HT-29 (cell line): ENCODE measurements around the gene DSG4. TPM values are rescaled to one million over a fixed set of nuclear protein-coding genes. Genes with fewer than 3 reads are reported as not detected.
"Not testable (repeated sequence)": the region's sequence is repeated elsewhere in the genome, so short reads cannot be mapped to it uniquely, and the experiment has no call there.

Experiments used
- DNase-seq: peaks from one replicate; pipeline ENCODE4 v3.0.0-alpha.2; 2015; ENCODE audit warnings: low spot score
- total RNA-seq: library from RNA; depleted of rRNA; stranded (reverse); fragments of >200 nt; shearing (Covaris generic); gene quantifications from 2 replicates; pipeline ENCODE4 v1.2.3, GENCODE V29; 2014; rRNA removed

The DSG4 gene, protein sequence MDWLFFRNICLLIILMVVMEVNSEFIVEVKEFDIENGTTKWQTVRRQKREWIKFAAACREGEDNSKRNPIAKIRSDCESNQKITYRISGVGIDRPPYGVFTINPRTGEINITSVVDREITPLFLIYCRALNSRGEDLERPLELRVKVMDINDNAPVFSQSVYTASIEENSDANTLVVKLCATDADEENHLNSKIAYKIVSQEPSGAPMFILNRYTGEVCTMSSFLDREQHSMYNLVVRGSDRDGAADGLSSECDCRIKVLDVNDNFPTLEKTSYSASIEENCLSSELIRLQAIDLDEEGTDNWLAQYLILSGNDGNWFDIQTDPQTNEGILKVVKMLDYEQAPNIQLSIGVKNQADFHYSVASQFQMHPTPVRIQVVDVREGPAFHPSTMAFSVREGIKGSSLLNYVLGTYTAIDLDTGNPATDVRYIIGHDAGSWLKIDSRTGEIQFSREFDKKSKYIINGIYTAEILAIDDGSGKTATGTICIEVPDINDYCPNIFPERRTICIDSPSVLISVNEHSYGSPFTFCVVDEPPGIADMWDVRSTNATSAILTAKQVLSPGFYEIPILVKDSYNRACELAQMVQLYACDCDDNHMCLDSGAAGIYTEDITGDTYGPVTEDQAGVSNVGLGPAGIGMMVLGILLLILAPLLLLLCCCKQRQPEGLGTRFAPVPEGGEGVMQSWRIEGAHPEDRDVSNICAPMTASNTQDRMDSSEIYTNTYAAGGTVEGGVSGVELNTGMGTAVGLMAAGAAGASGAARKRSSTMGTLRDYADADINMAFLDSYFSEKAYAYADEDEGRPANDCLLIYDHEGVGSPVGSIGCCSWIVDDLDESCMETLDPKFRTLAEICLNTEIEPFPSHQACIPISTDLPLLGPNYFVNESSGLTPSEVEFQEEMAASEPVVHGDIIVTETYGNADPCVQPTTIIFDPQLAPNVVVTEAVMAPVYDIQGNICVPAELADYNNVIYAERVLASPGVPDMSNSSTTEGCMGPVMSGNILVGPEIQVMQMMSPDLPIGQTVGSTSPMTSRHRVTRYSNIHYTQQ
- 0.03 and 0.38 TPM in 2 replicates for total RNA-seq

GRCh38 chr18:31376477-31376876, at the start of gene DSG4:
TSS of gene DSG4 (plus strand) at chr18:31376777. CDS start at chr18:31376912, 135 bp downstream.
- DNase-seq, result no peak

- no peak for DNase-seq
Measured at GRCh38 chr18:31329787-31330438, 46.7 kb upstream of the DSG4 start.

DNA sequence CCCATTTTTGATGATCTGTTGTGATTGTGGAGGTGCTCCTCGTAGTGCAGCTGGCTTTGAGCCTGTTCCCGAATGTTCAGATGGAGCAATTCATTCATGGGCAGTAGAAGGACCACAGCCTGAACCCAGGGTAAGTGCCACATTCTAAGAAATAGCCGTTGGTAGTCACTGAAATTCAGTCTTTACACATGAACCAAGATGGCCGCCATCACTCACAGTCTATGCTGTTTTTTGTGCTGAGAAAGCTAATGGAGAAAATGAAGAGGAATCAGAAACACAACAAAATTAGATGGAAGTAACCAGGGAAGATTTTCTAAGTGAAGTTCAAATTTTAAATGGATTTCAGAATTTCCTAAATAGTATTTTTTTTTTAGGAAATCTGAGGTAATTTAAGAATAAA, 33.1 kb upstream of the DSG4 start:
- no peak for DNase-seq

- not testable (repeated sequence) for DNase-seq
Measured at GRCh38 chr18:31353336-31353735, 23.2 kb upstream of the DSG4 start.

DNA sequence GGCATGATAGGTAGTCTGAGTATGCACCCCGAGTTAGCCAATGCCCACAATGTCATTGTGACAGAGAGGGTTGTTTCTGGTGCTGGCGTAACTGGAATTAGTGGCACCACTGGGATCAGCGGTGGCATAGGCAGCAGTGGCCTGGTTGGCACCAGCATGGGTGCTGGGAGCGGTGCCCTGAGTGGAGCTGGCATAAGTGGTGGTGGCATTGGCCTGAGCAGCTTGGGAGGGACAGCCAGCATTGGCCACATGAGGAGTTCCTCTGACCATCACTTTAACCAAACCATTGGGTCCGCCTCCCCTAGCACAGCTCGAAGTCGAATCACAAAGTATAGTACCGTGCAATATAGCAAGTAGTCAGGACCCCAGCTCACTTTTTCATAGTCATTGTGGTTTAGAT, 21.6 kb upstream of the DSG4 start:
- no peak for DNase-seq

DNA sequence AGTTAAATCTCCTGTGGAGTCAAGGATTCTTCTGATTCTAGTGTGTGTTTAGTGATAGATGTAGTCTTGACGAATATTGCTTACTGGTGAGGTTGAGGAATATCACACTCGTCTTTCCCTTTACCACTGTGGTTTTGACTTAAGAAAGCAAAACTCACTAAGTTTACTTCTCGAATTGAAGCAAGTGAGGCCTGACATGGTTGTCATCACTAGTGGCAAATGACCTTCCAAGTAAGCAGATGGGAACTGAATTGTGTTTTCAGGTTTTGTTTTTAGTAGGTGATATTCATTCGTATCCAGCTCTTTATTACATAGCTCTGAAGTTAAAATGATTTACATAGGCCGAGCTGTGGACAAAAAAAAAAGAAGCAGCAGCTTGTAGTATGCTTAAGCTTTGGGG, 20.6 kb upstream of the DSG4 start:
- DNase-seq, result no peak

DNA sequence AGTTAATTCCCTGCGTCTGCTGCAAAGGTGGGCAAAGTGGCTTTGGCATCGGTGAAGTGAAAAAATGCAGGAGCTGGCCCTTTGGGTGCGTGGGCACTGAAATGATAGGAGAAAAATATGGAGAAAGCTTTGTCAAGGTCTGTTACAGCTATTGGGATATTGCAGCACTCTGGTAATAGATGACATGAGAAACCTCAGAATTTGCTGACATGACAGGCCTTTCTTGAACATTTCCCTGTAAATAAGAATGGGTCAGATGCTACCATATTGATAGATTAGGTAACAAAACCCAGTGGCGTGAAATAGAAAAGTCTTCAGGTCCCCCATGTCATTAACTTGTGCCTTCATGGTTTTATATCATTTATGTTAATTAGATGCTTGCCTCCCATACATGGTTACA, 12.4 kb upstream of the DSG4 start:
- DNase-seq, result no peak

GRCh38 chr18:31369478-31369877, 7.1 kb upstream of the DSG4 start:
- DNase-seq, result no peak

- DNase-seq, result peak; percentile 25
Measured at GRCh38 chr18:31371989-31372388, 4.6 kb upstream of the DSG4 start.

DNA sequence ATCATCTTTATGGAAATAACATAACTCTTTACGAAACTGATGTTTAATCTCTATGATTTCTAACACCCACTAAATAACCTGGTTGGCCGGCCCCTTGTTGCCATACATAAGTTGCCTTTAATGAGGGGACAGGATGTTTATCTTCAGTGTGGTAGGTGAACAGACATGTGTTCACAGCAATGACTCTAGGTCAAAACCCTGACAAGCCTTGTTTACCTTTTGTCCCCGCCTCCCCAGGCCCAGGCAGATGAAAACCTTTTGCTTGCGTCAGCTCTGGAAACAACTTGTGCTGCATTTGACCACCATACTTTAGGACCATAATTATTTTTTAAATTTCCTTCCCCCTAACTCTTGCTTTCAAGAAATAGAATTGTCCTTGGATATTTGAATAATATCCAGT, 2.9 kb upstream of the DSG4 start:
- no peak for DNase-seq

- DNase-seq, result no peak
Measured at GRCh38 chr18:31380912-31381311, 4.3 kb downstream of the DSG4 start.

GRCh38 chr18:31382107-31382506, 5.5 kb downstream of the DSG4 start:
- DNase-seq, result no peak

DNA sequence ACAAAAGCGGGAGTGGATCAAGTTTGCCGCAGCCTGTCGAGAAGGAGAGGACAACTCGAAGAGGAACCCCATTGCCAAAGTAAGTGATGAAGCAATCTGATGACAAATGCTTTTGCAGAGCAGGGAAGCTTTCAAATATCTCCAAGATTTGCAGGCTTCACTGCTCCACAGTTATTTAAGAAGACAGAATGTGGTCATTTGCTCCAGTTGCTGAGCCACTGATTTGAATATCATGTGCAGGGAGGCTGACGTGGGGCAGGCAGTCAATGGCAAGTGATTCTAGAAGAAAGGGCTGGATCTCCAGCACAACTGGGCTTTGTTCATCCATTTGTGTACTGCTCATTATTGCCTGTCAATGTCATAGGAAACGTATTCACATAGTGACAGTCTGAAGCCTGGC, 10.2 kb downstream of the DSG4 start:
- DNase-seq, result no peak

- no peak for DNase-seq
Measured at GRCh38 chr18:31393286-31393685, 16.7 kb downstream of the DSG4 start.

- DNase-seq, result peak; percentile 52
Measured at GRCh38 chr18:31396796-31397612, 20.4 kb downstream of the DSG4 start.

DNA sequence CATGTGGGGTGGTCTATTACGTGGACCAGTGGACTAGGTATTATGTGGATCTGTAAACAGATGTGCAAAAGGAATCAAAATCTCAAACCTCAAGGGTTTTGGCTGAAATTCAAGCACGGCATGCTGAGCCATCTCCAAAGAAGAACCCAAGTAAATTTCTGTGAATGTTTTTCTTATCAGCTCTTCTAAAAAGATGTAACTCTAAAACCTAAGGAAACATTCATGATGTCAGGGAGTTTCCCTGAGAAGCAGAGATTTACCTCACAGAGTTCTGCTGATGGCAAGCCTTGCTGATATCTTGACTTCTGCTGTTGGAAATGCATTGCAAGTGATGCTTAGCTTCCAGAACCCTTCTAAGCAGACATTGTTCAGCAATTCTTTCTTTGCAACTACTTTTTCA, 21.6 kb downstream of the DSG4 start:
- DNase-seq, result peak; percentile 25

GRCh38 chr18:31399306-31400032, 22.9 kb downstream of the DSG4 start:
- DNase-seq, result peak; percentile 73

DNA sequence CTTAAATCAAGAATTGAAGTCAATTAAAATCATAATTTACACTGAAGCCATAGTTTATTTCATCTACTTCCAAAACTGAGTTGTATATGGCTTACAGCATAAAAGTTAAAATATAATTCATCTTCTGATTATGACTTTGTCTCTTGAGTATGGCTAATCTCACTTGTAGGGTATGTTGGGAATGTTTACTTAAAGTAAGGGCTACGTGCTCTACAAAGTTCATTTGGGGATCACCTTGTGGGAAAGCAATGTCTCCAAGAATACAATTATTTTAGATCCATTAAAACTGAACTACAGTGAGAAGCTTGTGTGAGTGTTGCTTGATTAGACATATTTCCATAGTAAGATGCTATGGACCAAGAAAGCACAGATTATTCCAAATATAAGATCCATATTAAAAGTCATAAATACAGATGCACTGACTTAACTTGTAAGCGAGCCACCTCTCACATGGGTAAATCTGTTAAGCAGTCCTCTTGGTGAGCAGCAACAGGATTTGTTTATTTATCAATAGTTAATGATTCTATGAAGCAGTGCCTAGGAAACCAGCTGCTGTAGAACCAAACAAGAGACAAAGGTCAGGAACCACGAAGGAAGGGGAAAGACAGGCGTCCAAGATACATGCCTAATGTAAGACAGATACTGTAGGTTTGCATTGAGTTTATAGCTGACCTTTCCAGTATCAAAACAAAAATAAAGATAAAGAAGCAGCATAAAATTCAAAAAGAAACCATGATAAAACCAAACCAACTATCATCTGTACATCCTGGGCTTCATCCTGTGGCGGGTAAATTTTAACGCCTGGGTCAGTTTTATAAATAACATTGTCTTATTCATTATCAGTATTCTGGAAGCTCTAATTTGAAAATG, 24.8 kb downstream of the DSG4 start:
- DNase-seq, result peak; percentile 86

DNA sequence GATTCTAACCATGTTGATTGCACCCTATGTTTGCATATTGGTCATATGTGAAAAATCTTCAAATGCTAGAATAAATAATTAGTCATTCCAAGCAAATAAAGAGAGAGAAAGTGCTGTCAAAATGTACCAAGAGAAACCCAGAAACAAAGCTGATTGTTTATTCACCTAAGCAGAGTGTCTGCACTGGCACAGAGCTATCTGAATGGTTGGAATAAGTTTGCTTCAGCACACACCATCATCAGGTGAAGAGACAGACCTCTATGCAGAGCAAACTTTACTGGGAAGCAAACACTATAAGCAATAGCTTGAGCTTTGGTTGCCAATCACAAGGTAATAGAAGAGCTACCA, 25.4 kb downstream of the DSG4 start:
- DNase-seq, result peak; percentile 69
